ENCODE data around the gene CDH13. TPM values are rescaled to one million over a fixed set of nuclear protein-coding genes. Genes with fewer than 3 reads are reported as not detected.

CDH13 gene
- total and polyA plus RNA-seq, 2 of the 8 experiments (the other 6 are each of a cell fraction or from before 2014, with no cell fraction given), result 2.3 to 2.4 TPM

- H3K56ac ChIP-seq (replicated peaks; ENCODE audit: insufficient read length, low read depth, low read length), result no peak overlapping the region
- H3K4me2 ChIP-seq (ENCODE audit: insufficient read depth in 1 of 2, low read depth in 2 of 2, low read length in 2 of 2), result no peak overlapping the region
- CTCF ChIA-PET (ENCODE audit: partially characterized antibody), result interaction anchor here (0.9 to 3.6 kb wide), 6 partner anchors 9 to 157 kb away, joined by 3 to 20 read pairs (median 6); no protein-coding TSS in a partner anchor
- H2AK5ac ChIP-seq (ENCODE audit: low read depth, low read length), result no peak overlapping the region
- H4K91ac ChIP-seq (replicated peaks; ENCODE audit: insufficient read length, low read length), result no peak overlapping the region
- no peak overlapping the region for H4K8ac ChIP-seq (ENCODE audit: extremely low read depth, insufficient read depth, low read length)
- no peak overlapping the region for H2BK5ac ChIP-seq (ENCODE audit: low read depth, low read length)
- H2BK12ac ChIP-seq (ENCODE audit: low read depth, low read length), result no peak overlapping the region
- H3K23ac ChIP-seq (ENCODE audit: insufficient read length), result no peak overlapping the region
- H3K27ac ChIP-seq (ENCODE audit: low read depth, low read length), result no peak overlapping the region
- no peak overlapping the region for H2BK15ac ChIP-seq (ENCODE audit: low read length)
- no peak overlapping the region for H3K18ac ChIP-seq (ENCODE audit: extremely low read depth, low read length)
- DNase-seq (ENCODE audit: low read depth in 1 of 2, low spot score in 2 of 2), result no peak
- H3K9me3 ChIP-seq (ENCODE audit: insufficient read depth in 2 of 2, low read depth in 1 of 2, low read length in 1 of 2), result no peaks in the 10 kb centered on the region
- no peaks in the 10 kb centered on the region for H3K27me3 ChIP-seq (replicated peaks in 1 of 4; ENCODE audit: control insufficient read depth in 3 of 4, extremely low read depth in 1 of 4, insufficient read depth in 3 of 4, low read length in 3 of 4)
- H2BK20ac ChIP-seq (ENCODE audit: low read length), result no peak overlapping the region
- no peaks in the 10 kb centered on the region for H3K79me2 ChIP-seq (ENCODE audit: control insufficient read depth in 1 of 2, insufficient read depth in 2 of 2, low read length in 2 of 2)
- no peak for FAIRE-seq
- no peak overlapping the region for H3K9ac ChIP-seq (replicated peaks in 1 of 4; ENCODE audit: extremely low read depth in 1 of 4, low read depth in 3 of 4, low read length in 3 of 4)
- no peaks in the 10 kb centered on the region for H3K4me1 ChIP-seq (replicated peaks in 1 of 4; ENCODE audit: control insufficient read depth in 3 of 4, insufficient read depth in 4 of 4, low read length in 3 of 4)
- H3K79me1 ChIP-seq (ENCODE audit: low read depth, low read length), result no peaks in the 10 kb centered on the region
- no peak overlapping the region for H2BK120ac ChIP-seq (replicated peaks; ENCODE audit: low read depth, low read length)
- H4K20me1 ChIP-seq (replicated peaks in 1 of 2; ENCODE audit: control insufficient read depth in 1 of 2, insufficient read depth in 2 of 2, low read length in 2 of 2), result no peaks in the 10 kb centered on the region
- WGBS, 2 experiments (ENCODE audit: extremely low coverage in 1 of 2, insufficient coverage in 1 of 2, insufficient read length in 1 of 2, insufficient replicate concordance in 2 of 2, low coverage in 1 of 2, low lambda C conversion rate in 2 of 2, missing lambda C conversion rate in 1 of 2), result 89% methylated on average over 4 of the region's 4 CpGs; no CpG with 5 or more reads in 1 of the 2 experiments
- no peak overlapping the region for H4K5ac ChIP-seq (ENCODE audit: insufficient read length, low read depth, low read length)
- no peak overlapping the region for H3K14ac ChIP-seq (ENCODE audit: insufficient read length)
- no peak overlapping the region for H2AFZ ChIP-seq (ENCODE audit: low read length)
- H3K23me2 ChIP-seq (ENCODE audit: low read depth, low read length), result no peaks in the 10 kb centered on the region; the same call in 1 of the 2 replicates
- no peaks in the 10 kb centered on the region for H3K36me3 ChIP-seq (ENCODE audit: control insufficient read depth in 2 of 4, insufficient read depth in 4 of 4, low read length in 3 of 4)
- H3K4me3 ChIP-seq (ENCODE audit: extremely low read depth in 1 of 4, insufficient read depth in 2 of 4, low read depth in 3 of 4, low read length in 4 of 4), result no peak overlapping the region
- TF ChIP-seq HDAC6 (IDR thresholded peaks at IDR 0.05; ENCODE audit: low read depth, low read length), result no peak
- TF ChIP-seq ATF3 (IDR thresholded peaks at IDR 0.05; ENCODE audit: insufficient read depth, low read depth, low read length), result no peak
- TF ChIP-seq TAF1 (IDR thresholded peaks at IDR 0.05; ENCODE audit: low read depth, low read length), result no peak
- TF ChIP-seq GABPA (IDR thresholded peaks at IDR 0.05; ENCODE audit: borderline replicate concordance, insufficient read depth, low read length), result no peak
- TF ChIP-seq CEBPB (IDR thresholded peaks at IDR 0.05; ENCODE audit: low read depth, low read length), result no peak
- TF ChIP-seq SP2 (IDR thresholded peaks at IDR 0.05; ENCODE audit: low read length), result no peak
- TF ChIP-seq FOSL1 (IDR thresholded peaks at IDR 0.05; ENCODE audit: insufficient read depth, low read depth, low read length), result no peak
- no peak for TF ChIP-seq EZH2 (IDR thresholded peaks at IDR 0.05; ENCODE audit: low read depth, low read length, severe bottlenecking)
- no peak for TF ChIP-seq CTBP2 (IDR thresholded peaks at IDR 0.05; ENCODE audit: borderline replicate concordance, insufficient read depth, insufficient read length, low read length)
- TF ChIP-seq CHD2 (IDR thresholded peaks at IDR 0.05; ENCODE audit: low read length), result no peak
- TF ChIP-seq CTCF (IDR thresholded peaks at IDR 0.05; ENCODE audit: control extremely low read depth in 1 of 3, insufficient read depth in 1 of 3, low read depth in 1 of 3, low read length in 3 of 3), result no peak
- POLR2A ChIA-PET (ENCODE audit: partially characterized antibody), result no interaction called here
- H3K4ac ChIP-seq (replicated peaks; ENCODE audit: insufficient read length, low read depth, low read length), result no peak overlapping the region
These were observed 572.2 kb downstream of the CDH13 start for GRCh38 chr16:83198977-83199376.
